Measurements from ENCODE around the gene KIF26B.
"Not testable (repeated sequence)": the region's sequence is repeated elsewhere in the genome, so short reads cannot be mapped to it uniquely, and the experiment has no call there.

The KIF26B gene

DNA sequence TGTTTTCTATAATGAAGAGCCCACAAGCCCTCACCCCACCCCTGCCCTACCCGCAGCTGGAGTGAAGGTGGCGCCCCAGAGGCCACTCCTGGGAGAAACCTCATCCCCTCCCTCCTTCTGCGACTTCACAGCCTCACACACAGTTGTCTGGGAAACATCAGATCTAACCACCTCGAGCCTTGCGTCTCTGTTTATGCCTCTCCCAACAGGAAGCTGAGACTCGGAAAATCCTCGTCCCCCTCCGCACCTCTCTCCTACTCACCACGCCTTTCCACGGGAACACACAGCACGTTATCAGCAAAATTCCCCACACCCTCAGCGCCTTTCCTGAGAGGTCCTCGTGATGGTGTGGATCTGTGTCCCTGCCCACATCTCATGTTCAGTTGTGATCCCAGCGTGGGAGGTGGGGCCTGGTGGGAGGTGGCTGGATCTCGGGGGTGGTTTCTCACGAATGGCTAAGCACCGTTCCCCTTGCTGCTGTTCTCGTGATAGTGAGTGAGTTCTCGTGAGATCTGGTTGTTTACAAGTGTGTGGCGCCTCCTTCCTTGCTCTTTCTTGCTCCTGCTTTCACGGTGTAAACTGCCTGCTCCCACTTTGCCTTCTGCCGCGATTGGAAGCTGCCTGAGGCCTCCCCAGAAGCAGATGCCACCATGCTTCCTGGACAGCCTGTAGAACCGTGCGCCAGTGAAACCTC, 190.6 kb downstream of the KIF26B start:
- no peaks in the 10 kb centered on the region for H3K27me3 ChIP-seq (ENCODE audit: control insufficient read depth, insufficient read depth, low read length)
- H3K9ac ChIP-seq (ENCODE audit: low read length) = no peak overlapping the region
- H3K4me3 ChIP-seq (ENCODE audit: low read length) = no peak overlapping the region
- H3K9me3 ChIP-seq (ENCODE audit: control insufficient read depth, low read length) = no peaks in the 10 kb centered on the region
- H3K4me1 ChIP-seq (ENCODE audit: control insufficient read depth, insufficient read depth, low read length) = peaks cover 24% of the 10 kb centered on the region
- no peaks in the 10 kb centered on the region for H3K36me3 ChIP-seq (ENCODE audit: control insufficient read depth, insufficient read depth, low read length)

DNA sequence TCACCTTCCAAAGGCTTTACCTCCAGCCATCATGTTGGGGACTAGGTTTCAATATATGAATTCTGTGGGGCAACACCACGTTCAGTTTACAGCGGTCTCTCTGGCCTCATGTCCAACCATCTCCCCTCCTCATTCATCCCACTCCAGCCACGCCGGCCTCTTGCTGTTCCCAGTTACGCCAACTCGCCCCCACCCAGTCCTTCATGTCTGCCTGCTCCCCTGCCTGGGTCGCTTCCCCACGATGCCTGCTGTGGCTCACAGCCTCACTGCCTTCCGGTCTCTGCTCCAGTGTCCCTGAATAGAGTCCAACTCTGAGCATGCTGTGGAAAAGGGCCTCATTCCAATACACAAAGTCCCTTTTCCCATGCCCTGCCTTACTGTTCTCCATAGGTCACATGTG, 193.8 kb downstream of the KIF26B start:
- H3K4me1 ChIP-seq (ENCODE audit: control insufficient read depth, insufficient read depth, low read length) = peaks cover 21% of the 10 kb centered on the region
- H3K36me3 ChIP-seq (ENCODE audit: control insufficient read depth, insufficient read depth, low read length) = no peaks in the 10 kb centered on the region
- no peaks in the 10 kb centered on the region for H3K9me3 ChIP-seq (ENCODE audit: control insufficient read depth, low read length)
- no peaks in the 10 kb centered on the region for H3K27me3 ChIP-seq (ENCODE audit: control insufficient read depth, insufficient read depth, low read length)
- no peak overlapping the region for H3K4me3 ChIP-seq (ENCODE audit: low read length)
- H3K9ac ChIP-seq (ENCODE audit: low read length) = no peak overlapping the region

DNA sequence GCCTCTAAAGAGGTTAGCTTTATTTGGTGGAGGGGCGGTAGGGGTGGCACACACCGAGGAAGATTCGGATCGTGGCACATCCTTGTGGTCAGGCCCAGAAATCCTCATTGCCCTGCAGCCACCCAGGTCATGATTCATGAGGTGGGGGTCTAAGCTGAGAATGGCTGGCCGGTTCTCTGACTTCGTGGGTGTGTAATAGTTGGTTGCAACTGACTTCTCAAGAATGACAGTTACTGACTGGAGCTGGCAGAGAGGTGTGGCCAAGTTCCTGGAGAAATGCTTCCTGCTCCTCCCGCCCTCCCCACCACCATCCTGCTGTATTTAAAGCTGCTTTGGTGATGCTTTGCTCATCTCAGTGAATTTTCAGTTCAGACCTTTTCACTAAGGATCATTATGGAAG, 198.6 kb downstream of the KIF26B start:
- no peaks in the 10 kb centered on the region for H3K36me3 ChIP-seq (ENCODE audit: control insufficient read depth, insufficient read depth, low read length)
- H3K4me1 ChIP-seq (ENCODE audit: control insufficient read depth, insufficient read depth, low read length) = no peaks in the 10 kb centered on the region
- no peaks in the 10 kb centered on the region for H3K9me3 ChIP-seq (ENCODE audit: control insufficient read depth, low read length)
- H3K4me3 ChIP-seq (ENCODE audit: low read length) = no peak overlapping the region
- H3K9ac ChIP-seq (ENCODE audit: low read length) = no peak overlapping the region
- H3K27me3 ChIP-seq (ENCODE audit: control insufficient read depth, insufficient read depth, low read length) = no peaks in the 10 kb centered on the region

DNA sequence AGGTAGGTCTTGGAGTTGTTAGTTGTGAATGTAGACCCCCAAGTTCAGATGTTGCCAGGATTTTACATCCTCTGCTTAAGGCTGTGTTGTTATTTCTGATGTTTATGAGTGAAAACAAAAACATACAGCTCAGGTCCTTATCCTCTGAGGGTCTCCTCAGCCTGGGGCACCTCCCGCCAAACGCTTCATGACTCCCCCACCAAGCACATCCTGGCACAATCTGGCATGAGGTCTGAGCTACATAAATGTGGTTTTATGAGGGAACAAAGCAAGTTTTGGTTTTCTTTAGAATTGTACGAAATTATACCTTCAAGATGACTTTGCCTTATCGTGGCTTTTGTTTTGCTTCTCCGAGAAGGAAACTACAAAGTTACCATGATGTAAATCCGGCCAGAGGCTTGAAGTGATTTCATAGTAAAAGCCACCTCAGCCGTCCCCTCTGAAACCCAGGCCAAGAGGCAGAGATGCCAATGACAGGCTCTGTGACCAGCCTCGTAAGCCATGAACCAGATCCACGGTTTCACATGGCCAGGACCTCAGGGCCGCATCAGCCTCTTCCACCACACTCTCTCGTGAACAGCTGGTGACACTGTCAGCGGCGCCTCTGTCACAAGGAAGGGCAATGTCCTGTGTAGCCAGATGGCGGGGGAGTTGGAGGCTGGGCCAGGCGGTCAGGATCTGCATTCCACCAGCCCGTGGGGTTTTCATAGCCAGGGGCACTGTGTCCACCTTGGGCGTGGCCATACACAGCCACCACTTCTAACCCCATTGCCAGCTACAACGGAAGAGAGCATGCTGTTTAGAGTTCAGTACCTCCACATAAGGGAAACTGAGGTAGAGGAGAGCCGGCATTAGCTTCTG, 199.4 kb downstream of the KIF26B start:
- Histone ChIP-seq H3K9ac (ENCODE audit: low read length) (no peak overlapping the region), H3K4me1 (ENCODE audit: control insufficient read depth, insufficient read depth, low read length) (no peaks in the 10 kb centered on the region), H3K4me3 (ENCODE audit: low read length) (no peak overlapping the region), H3K27me3 (ENCODE audit: control insufficient read depth, insufficient read depth, low read length) (no peaks in the 10 kb centered on the region), H3K36me3 (ENCODE audit: control insufficient read depth, insufficient read depth, low read length) (no peaks in the 10 kb centered on the region), H3K9me3 (ENCODE audit: control insufficient read depth, low read length) (no peaks in the 10 kb centered on the region)

DNA sequence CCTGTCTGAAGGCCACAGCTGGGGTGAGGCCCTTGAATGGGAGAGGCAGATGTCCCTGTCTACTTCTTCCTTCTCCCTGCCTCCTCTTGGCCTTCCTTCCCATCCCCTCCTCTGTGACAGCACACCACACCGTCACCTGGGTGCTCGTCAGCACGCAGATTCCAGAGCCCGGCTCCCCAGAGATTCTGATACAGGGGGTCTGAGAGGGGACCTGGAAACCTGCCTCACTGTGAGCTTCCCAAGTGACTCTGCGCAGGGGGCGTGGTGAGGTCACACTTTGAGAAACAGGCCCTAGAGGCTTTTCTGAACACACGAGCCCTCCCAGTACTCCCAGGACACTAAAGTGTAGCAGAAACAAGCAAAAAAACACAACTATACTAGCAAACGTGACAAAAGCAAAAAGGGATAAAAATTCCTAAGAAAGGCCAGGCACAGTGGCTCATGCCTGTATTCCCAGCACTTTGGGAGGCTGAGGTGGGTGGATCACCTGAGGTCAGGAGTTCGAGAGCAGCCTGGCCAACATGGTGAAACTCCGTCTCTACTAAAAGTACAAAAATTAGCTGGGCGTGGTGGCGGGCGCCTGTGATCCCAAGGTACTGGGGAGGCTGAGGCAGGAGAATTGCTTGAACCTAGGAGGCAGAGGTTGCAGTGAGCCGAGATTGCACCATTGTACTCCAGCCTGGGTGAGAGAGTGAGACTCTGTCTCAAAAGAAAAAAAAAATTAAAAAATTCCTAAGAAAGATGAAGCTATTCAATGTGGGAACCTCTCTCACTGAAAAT, 201.3 kb downstream of the KIF26B start:
- H3K4me1 ChIP-seq (ENCODE audit: control insufficient read depth, insufficient read depth, low read length); H3K4me3 ChIP-seq (ENCODE audit: low read length); H3K9me3 ChIP-seq (ENCODE audit: control insufficient read depth, low read length); H3K9ac ChIP-seq (ENCODE audit: low read length); H3K36me3 ChIP-seq (ENCODE audit: control insufficient read depth, insufficient read depth, low read length); H3K27me3 ChIP-seq (ENCODE audit: control insufficient read depth, insufficient read depth, low read length): not testable (repeated sequence)

DNA sequence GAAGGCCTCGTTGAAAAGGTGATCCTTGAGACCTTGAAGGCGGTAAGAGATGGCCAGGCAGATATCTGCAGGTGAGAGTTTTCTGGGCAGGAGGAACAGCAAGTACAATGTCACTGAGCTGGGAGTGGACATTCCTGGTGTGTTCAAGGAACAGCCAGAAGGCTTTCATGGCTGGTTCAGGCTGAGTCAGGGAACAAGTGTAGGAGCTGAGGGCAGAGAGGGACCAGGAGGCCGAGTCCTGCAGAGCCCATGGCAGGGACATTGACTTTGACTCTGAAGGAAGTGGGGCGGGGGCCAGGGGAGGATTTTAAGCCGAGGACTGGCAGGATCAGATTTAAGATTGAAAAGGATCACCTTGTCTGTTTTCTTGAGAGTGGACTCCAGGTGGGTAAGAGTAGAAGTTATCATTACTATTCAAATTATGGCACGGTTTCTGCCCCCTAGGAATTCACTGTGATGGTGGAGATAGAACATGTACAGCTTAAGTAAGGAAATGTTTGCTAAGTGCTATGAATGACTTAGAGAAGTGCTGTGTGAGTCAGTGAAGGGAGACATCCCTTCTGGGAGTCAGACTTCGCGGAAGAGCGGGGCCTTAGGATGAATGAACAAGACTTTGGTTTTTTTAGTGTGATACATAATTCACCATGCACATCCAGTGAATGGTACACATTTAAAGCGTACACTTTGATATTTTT, 202.3 kb downstream of the KIF26B start:
- H3K4me3 ChIP-seq (ENCODE audit: low read length) = no peak overlapping the region
- H3K9me3 ChIP-seq (ENCODE audit: control insufficient read depth, low read length) = no peaks in the 10 kb centered on the region
- no peak overlapping the region for H3K9ac ChIP-seq (ENCODE audit: low read length)
- no peaks in the 10 kb centered on the region for H3K27me3 ChIP-seq (ENCODE audit: control insufficient read depth, insufficient read depth, low read length)
- no peaks in the 10 kb centered on the region for H3K4me1 ChIP-seq (ENCODE audit: control insufficient read depth, insufficient read depth, low read length)
- H3K36me3 ChIP-seq (ENCODE audit: control insufficient read depth, insufficient read depth, low read length) = no peaks in the 10 kb centered on the region

DNA sequence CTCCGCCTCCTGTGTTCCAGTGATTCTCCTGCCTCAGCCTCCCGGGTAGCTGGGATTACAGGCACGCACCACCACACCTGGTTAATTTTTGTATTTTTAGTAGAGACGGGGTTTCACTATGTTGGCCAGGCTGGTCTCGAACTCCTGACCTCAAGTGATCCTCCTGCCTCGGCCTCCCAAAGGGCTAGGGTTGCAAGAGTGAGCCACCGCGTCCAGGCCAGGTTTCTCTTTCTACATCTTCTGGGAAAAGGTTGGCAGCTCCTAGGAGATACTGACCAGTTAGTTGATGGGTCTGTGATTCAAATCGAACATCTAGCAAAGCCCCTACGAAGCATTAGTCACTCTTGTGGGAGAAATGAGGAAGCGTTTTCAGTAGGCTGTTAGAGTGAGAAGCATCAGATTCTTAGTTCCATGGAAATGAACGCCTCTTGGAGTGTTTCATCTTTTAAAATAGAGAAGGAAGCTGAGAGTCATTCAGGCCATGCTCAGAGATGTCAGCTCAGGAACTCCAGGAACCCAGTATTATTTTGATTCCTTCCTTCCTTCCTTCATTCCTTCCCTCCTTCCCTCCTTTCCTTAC, 204.4 kb downstream of the KIF26B start:
- H3K4me3 ChIP-seq (ENCODE audit: low read length); H3K36me3 ChIP-seq (ENCODE audit: control insufficient read depth, insufficient read depth, low read length); H3K9ac ChIP-seq (ENCODE audit: low read length); H3K9me3 ChIP-seq (ENCODE audit: control insufficient read depth, low read length); H3K27me3 ChIP-seq (ENCODE audit: control insufficient read depth, insufficient read depth, low read length); H3K4me1 ChIP-seq (ENCODE audit: control insufficient read depth, insufficient read depth, low read length): not testable (repeated sequence)

DNA sequence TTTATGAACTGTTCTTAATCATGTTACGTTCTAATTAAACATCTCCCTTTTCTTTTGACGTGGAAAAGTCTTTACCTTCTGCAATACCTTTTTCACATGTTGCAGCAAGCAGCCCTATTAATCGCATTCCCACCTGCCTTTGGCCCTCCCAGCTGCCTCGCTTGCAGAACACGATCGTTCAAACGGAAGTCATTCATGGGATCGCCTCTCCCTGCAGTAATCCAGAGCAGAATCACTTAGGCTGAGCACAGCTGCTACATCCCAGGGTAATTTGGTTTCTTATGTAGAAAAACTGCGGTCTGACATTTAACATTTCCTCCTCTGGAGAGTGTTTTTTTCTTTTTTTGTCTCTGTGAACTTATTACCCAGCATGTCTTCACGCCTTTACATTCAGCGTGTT, 206.3 kb downstream of the KIF26B start:
- no peaks in the 10 kb centered on the region for H3K4me1 ChIP-seq (ENCODE audit: control insufficient read depth, insufficient read depth, low read length)
- H3K9ac ChIP-seq (ENCODE audit: low read length) = no peak overlapping the region
- H3K4me3 ChIP-seq (ENCODE audit: low read length) = no peak overlapping the region
- no peaks in the 10 kb centered on the region for H3K27me3 ChIP-seq (ENCODE audit: control insufficient read depth, insufficient read depth, low read length)
- no peaks in the 10 kb centered on the region for H3K36me3 ChIP-seq (ENCODE audit: control insufficient read depth, insufficient read depth, low read length)
- H3K9me3 ChIP-seq (ENCODE audit: control insufficient read depth, low read length) = no peaks in the 10 kb centered on the region

DNA sequence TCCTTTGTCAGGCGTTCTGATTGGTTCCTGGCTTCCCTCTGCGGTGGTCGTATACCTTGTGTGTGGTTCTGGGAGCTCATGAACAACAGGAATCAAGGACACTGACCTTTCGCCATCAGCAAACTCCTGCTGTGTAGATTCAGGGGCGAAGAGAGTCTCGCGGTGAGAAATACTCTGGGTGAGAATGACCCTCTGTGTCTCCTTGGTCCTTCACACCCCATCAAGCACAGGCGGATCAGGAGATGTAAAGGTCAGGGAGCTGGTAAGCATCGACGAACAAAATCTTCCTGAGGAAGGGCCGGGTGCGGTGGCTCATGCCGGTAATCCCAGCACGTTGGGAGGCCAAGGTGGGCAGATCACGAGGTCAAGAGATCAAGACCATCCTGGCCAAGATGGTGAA, 207.2 kb downstream of the KIF26B start:
- Histone ChIP-seq H3K36me3 (ENCODE audit: control insufficient read depth, insufficient read depth, low read length) (no peaks in the 10 kb centered on the region), H3K27me3 (ENCODE audit: control insufficient read depth, insufficient read depth, low read length) (no peaks in the 10 kb centered on the region), H3K9ac (ENCODE audit: low read length) (no peak overlapping the region), H3K4me1 (ENCODE audit: control insufficient read depth, insufficient read depth, low read length) (no peaks in the 10 kb centered on the region), H3K9me3 (ENCODE audit: control insufficient read depth, low read length) (no peaks in the 10 kb centered on the region), H3K4me3 (ENCODE audit: low read length) (no peak overlapping the region)

DNA sequence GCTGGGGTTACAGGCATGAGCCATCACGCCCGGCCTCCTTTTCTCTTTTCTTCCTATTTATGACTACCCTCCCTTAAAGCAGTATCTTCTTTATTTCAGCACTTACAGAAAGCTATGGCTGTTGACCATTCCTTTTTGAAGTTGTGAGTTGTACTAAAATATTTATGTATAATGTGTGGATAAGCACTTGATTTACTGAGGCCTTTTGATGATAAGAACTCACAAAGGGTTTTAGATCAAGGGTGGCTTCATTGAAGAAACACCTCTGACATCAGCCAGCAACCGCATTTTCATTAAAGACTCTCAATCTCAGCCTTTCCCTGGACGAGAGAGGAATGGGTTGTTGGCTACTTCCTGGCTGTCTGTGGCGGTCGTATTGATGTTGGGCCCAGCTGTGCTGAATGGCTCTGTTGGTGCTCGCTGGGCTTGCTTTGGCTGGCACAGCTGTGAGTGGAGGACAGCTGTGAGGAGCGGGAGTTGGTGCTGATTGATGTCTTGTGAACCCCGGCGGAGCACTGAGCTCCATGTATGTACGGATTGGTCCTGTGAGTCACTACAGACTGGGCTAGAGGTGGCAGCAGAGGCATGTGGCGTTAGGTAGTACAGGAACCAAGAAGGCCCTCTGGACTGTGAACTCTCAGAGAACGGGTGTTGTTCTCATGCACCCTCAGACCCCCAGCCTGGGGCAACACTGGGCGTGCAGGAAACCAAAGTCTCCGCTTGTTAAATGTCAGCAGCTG, 208.8 kb downstream of the KIF26B start:
- H3K4me3 ChIP-seq (ENCODE audit: low read length) = no peak overlapping the region
- no peak overlapping the region for H3K9ac ChIP-seq (ENCODE audit: low read length)
- H3K9me3 ChIP-seq (ENCODE audit: control insufficient read depth, low read length) = no peaks in the 10 kb centered on the region
- H3K36me3 ChIP-seq (ENCODE audit: control insufficient read depth, insufficient read depth, low read length) = no peaks in the 10 kb centered on the region
- no peaks in the 10 kb centered on the region for H3K27me3 ChIP-seq (ENCODE audit: control insufficient read depth, insufficient read depth, low read length)
- H3K4me1 ChIP-seq (ENCODE audit: control insufficient read depth, insufficient read depth, low read length) = no peaks in the 10 kb centered on the region
